GM19372 (cell line): ENCODE data around the gene PLA2G12A.
"Not testable (repeated sequence)": the region's sequence is repeated elsewhere in the genome, so short reads cannot be mapped to it uniquely, and the experiment has no call there.

ENCODE experiments used
- ATAC-seq: cut with Tn5 transposase; IDR thresholded peaks from one replicate; pipeline ENCODE4 v1.9.1; 2021; ENCODE audit warnings: mild to moderate bottlenecking, low read depth, moderate library complexity; ENCODE audit not compliant: unreplicated experiment

Gene PLA2G12A

GRCh38 chr4:109684727-109685126, 45.1 kb downstream of the PLA2G12A start:
- no peak for ATAC-seq

- no peak for ATAC-seq
These were observed 46.1 kb downstream of the PLA2G12A start for GRCh38 chr4:109683621-109684253.

- no peak for ATAC-seq
These were observed 47.0 kb downstream of the PLA2G12A start for GRCh38 chr4:109682875-109683274.

GRCh38 chr4:109678925-109679324, 50.9 kb downstream of the PLA2G12A start:
- not testable (repeated sequence) for ATAC-seq

- not testable (repeated sequence) for ATAC-seq
These were observed 51.4 kb downstream of the PLA2G12A start for GRCh38 chr4:109678472-109678871.

GRCh38 chr4:109676886-109677285, 53.0 kb downstream of the PLA2G12A start:
- ATAC-seq, result no peak

- ATAC-seq, result no peak
These were observed 54.0 kb downstream of the PLA2G12A start for GRCh38 chr4:109675843-109676242.

GRCh38 chr4:109675181-109675580, 54.7 kb downstream of the PLA2G12A start:
- ATAC-seq, result no peak

GRCh38 chr4:109673303-109673702, 56.6 kb downstream of the PLA2G12A start:
- ATAC-seq, result no peak

- no peak for ATAC-seq
These were observed 57.5 kb downstream of the PLA2G12A start for GRCh38 chr4:109672169-109672930.

GRCh38 chr4:109671350-109671749, 58.5 kb downstream of the PLA2G12A start:
- ATAC-seq, result no peak

- no peak for ATAC-seq
These were observed 63.9 kb downstream of the PLA2G12A start for GRCh38 chr4:109665783-109666485.

GRCh38 chr4:109662771-109663170, 67.1 kb downstream of the PLA2G12A start:
- no peak for ATAC-seq

GRCh38 chr4:109662116-109662515, 67.8 kb downstream of the PLA2G12A start:
- ATAC-seq, result no peak
